ENCODE measurements around the gene PLXNB2.
"Not testable (repeated sequence)": the region's sequence is repeated elsewhere in the genome, so short reads cannot be mapped to it uniquely, and the experiment has no call there.

Gene PLXNB2, protein sequence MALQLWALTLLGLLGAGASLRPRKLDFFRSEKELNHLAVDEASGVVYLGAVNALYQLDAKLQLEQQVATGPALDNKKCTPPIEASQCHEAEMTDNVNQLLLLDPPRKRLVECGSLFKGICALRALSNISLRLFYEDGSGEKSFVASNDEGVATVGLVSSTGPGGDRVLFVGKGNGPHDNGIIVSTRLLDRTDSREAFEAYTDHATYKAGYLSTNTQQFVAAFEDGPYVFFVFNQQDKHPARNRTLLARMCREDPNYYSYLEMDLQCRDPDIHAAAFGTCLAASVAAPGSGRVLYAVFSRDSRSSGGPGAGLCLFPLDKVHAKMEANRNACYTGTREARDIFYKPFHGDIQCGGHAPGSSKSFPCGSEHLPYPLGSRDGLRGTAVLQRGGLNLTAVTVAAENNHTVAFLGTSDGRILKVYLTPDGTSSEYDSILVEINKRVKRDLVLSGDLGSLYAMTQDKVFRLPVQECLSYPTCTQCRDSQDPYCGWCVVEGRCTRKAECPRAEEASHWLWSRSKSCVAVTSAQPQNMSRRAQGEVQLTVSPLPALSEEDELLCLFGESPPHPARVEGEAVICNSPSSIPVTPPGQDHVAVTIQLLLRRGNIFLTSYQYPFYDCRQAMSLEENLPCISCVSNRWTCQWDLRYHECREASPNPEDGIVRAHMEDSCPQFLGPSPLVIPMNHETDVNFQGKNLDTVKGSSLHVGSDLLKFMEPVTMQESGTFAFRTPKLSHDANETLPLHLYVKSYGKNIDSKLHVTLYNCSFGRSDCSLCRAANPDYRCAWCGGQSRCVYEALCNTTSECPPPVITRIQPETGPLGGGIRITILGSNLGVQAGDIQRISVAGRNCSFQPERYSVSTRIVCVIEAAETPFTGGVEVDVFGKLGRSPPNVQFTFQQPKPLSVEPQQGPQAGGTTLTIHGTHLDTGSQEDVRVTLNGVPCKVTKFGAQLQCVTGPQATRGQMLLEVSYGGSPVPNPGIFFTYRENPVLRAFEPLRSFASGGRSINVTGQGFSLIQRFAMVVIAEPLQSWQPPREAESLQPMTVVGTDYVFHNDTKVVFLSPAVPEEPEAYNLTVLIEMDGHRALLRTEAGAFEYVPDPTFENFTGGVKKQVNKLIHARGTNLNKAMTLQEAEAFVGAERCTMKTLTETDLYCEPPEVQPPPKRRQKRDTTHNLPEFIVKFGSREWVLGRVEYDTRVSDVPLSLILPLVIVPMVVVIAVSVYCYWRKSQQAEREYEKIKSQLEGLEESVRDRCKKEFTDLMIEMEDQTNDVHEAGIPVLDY (N-terminal part only)

DNA sequence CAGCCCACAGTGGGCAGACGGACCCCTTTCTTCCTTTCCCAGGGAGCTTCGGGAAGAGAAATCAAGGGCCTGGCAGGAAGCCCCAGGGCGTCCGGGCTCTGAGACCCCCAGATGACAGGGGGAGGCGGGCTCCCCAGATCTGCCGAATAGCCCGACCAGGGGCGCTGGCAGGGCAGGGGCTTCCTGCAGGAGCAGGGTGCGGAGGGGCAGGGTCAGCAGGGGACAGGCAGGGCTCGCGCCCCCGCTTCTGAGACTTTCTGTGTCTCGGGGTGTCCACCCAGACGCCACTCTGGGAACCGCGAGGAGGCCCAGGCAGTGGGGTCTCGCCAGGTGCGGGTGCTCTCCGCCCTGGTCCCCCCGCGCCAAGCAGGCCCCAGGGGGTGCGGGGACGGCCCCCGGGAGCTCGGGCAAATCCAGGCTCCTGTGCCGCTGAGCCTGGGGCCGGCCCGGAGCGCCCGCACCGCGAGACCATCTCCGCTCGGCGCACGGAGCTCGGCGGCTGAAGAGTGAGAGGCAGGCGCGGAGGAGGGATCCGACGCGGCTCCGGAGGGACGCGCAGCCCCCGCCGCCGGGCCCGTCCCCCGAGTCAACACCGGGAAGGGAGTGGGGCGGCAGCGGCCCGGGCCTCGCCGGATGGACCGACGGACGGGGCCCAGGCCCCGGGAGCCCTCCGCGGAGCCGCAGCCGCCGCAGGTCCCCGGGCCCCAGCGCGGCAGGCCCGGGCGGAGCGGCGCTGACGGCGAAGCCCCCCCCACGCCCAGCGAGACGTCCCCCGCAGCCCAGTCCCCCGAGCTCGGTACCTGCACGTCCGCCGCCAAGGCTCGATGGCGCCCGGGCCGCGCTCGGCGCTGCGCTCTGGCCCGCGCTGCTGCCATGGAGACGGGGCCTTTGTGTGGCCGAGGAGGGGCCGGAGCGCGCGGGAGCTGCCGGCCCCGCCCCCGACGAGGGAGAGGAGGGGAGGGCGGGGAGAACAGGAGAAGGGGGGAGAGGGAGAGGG is at the start of gene PLXNB2:
PLXNB2 (minus strand) TSS at position 894 of the 997 bp plus-strand sequence. CDS start 17,062 bp downstream, outside the sequence.
- no peak for FAIRE-seq

DNA sequence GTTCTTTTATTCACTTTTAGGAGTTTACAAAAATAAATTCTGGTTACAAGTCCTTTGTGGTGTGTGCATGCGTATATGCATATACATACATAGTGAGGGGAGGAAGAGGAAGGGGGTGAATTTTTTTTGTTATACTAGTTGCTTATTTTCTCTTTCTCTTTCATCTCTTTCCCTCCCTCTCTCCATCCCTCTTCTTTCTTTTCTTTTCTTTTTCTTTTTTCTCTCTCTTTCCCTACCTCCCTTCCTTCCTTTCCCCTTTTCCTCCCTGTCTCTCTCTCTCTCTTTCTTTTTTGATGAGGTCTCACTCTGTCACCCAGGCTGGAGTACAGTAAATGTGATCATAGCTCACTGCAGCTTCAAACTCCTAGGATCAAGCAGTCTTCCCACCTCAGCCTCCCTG is 49.8 kb upstream of the PLXNB2 start:
- no peak for FAIRE-seq

DNA sequence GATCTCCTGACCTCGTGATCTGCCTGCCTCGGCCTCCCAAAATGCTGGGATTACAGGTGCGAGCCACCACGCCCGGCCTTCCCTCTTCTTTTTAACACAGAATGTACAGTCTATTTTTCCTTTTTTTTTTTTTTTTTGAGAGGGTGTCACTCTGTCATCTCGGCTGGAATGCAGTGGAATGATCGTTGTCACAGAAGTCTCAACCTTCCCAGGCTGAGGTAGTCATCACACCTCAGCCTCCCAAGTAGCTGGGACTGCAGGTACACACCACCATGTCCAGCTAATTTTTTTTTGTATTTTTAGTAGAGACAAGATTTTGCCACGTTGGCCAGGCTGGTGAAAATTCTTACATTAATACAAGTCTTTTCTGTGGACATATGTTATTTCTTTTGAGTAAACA is 48.7 kb upstream of the PLXNB2 start:
- FAIRE-seq: no peak

DNA sequence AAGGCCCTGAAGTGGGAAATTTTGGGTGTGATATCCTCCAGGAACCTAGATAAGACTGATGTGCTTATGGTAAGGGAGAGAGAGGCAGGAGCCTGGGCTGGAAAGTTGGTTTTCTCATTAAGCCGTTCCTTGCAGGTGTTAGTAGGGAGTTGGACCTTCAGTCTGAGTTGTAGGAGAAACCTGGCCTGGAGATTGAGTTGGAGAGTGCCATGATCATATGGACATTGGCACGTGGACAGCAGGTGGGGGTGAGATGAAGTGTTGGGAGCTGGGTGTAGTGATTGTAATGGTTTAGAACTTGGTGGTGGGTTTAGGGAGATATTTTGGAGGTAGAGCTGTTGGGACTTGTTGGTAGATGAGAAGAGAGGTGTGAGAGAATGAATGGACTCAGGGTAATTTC is 40.6 kb upstream of the PLXNB2 start:
- no peak for FAIRE-seq

DNA sequence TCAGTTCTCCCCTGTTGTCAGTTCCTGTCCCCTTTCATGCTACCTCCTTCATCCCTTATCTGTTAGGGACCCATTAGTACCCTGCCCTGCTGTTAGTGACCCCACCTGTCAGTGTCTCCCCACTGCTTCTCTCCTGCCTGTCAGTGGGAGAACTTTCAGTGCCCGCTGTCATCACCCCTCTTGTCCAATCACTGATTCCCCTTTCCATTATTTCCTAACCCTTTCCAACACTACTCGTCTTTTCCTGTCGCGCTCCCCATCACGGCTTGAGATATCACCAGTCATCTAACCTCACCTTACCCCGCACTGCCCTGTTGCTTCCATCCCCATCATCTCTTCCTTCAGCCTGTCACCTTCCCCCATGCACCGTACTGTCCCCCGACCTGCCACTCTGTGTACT is 39.7 kb upstream of the PLXNB2 start:
- no peak for FAIRE-seq

DNA sequence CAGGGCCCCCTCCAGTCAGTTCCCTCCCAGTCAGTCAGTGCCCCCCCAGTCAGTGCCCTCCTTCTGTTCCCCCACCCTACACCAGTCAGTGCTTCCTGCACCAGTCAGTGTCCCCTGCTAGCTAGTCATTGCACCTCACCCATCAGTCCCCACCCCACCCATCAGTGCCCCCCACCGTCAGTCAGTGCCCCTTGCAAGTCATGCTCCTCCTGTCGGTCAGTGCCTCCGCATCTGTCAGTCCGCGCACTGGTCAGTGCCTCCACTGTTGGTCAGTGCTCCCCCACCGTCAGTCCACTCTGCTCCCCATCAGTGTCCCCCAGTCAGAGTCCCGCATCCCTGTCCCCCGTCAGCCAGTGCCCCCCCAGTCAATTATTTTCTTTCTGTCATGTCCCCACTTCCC is 39.0 kb upstream of the PLXNB2 start:
- FAIRE-seq: no peak

DNA sequence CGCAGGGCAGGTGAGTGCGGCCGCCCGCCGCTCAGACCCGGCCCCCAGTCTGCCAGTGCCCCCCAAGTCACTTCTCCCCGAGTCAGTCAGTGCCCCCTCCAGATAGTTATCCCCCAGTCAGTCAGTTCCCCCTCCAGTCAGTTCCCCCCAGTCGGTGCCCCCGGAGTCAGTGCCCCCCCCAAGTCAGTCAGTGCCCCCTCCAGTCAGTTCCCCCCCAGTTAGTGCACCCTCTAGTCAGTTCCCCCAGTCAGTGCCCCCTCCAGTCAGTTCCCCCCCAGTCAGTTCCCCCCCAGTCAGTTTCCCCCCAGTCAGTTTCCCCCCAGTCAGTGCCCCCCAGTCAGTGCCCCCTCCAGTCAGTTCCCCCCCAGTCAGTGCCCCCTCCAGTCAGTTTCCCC is 36.1 kb upstream of the PLXNB2 start:
- no peak for FAIRE-seq

DNA sequence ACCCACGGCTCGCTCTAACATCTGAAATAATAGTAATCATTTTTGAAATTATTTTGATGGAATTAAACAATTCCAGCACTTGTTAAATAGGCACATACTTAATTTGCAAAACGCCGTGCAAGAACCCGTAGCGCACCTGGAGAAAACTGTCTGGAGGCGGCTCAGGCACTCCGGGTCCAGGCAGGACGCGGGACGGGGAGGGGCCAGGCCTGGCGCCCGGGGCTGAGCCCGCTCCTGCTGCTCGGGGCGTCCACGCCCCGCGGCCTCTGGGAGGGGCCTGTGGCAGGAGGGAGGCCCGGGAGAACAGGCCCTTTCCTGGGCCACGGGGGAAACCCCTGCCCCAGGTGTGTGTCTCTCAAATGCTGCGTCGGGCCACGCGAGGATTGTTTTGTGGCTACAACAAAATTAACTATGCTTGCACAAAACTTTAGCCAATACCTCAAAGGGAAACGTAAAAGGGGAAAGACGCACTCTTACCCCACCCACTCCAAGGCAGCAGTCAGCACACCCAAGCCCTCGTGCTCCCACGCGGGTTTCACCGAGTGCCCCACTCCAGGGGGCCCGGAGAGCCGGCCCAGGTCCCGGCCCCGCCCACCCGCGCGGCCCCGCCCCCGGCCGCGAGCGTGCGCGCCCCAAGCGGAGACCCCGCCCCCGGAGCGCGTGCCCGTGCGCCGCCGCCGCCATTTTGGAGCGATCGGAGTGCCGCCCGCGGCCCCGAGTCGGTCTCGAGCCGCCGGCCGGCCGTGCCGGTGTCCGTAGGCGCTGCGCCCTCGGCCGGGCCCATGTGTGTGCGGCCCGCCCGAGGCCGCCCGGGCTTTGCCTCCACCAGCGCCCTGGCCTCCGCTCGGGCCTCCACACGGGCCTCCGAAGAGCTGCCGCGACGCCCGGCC is 35.5 kb upstream of the PLXNB2 start, which contains the start of gene PPP6R2:
PPP6R2 (plus strand) TSS at position 677 of the 890 bp plus-strand sequence. CDS start 50,582 bp downstream, outside the sequence.
- FAIRE-seq: no peak

DNA sequence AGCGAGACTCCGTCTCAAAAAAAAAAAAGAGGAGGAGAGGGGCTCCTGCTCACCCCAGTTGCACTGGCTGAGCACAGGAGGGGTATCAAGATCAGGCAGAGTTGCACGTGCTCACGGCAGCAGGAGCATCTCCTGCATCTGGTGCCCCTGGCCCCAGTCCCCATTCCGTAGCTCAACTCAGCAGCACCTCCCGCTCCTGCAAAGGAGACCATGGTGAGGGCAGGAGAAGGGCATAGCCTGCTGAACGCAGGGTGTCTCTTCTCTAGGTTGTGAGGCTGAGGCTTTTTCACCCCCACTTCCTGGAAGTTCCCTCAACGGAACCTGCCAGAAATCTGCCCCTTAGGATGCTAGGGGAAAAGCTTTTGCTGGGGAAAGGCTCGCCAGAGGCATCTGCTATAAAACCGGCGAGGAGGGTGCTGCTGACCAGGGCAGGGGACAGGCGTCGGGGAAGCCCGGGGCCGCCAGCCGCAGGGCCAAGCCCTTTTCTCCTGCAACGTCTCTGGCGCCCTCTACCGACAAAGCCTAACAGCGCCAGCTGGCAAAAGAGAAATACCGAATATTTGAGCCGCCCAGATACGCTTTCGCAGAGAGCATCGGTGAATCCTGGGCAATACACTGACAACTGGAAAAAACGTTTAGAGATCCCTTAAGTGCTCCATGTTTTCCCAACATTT is 34.7 kb upstream of the PLXNB2 start:
- no peak for FAIRE-seq

DNA sequence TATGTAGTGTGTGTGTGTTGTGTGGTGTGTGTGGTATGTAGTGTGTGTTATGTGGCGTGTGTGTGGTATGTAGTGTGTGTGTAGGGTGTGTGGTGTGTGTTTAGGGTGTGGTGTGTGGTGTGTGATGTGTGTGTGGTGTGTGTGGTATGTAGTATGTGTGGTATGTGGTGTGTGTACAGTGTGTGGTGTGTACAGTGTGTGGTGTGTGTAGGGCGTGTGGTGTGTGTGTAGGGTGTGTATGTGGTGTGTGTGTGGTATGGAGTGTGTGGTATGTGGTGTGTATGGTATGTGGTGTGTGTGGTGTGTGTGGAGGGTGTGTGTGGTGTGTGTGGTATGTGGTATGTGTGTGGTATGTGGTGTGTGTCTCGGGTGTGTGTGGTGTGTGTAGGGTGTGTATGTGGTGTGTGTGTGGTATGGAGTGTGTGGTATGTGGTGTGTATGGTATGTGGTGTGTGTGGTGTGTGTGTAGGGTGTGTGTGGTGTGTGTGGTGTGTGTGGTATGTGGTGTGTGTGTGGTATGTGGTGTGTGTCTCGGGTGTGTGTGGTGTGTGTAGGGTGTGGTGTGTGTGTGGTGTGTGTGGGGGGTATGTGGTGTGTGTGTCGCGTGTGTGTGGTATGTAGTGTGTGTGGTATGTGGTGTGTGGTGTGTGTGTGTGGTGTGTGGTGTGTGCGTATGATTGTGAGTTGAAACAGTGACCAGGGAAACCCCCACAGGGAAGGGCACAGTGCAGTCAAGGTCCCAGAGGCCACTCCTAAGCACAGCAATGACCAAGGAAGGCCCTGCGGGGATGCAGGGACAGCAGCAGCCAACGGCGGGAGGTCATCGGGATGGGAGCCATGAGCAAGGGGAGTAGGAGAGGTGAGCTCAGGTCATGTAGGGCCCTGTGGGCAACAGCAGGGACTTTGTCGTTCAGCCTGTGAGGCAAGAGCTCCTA is 32.8 kb upstream of the PLXNB2 start:
- no peak for FAIRE-seq

DNA sequence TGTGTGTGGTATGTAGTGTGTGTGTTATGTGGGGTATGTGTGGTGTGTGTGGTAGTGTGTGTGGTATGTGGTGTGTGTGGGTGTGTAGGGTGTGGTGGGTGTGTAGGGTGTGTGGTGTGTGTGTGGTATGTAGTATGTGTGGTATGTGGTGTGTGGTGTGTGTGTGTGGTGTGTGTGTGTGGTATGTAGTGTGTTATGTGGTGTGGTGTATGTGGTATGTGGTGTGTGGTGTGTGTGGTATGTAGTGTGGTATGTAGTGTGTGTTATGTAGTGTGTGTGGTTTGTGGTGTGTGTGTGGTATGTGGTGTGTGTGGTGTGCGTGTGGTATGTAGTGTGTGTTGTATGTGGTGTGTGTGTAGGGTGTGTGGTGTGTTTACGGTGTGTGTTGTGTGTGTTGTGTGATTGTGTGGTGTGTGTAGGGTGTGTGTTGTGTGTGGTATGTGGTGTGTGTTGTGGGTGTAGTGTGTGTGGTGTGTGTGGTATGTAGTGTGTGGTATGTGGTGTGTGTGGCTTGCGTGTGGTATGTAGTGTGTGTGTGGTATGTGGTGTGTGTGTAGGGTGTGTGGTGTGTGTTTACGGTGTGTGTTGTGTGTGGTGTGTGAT is 31.5 kb upstream of the PLXNB2 start:
- no peak for FAIRE-seq

DNA sequence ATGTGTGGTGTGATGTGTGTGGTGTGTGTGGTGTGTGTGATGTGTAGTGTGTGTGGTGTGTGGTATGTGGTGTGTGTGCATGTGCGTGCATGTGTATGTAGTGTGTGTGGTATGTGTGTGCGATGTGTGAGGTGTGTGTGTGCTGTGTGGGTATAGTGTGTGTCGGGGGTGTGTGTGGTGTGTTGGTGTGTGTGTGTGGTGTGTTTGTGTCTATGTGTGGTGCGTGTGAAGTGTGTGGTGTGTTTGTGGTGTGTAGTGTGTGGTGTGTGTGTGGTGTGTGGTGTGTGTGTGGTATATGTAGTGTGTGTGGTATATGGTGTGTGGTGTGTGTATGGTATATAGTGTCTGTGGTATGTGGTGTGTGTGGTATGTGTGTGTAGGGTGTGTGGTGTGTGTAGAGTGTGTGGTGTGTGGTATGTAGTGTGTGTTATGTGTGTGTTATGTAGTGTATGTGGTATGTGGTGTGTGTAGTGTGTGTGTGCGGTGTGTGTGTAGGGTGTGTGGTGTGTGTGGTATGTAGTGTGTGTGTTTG is 30.7 kb upstream of the PLXNB2 start:
- no peak for FAIRE-seq

DNA sequence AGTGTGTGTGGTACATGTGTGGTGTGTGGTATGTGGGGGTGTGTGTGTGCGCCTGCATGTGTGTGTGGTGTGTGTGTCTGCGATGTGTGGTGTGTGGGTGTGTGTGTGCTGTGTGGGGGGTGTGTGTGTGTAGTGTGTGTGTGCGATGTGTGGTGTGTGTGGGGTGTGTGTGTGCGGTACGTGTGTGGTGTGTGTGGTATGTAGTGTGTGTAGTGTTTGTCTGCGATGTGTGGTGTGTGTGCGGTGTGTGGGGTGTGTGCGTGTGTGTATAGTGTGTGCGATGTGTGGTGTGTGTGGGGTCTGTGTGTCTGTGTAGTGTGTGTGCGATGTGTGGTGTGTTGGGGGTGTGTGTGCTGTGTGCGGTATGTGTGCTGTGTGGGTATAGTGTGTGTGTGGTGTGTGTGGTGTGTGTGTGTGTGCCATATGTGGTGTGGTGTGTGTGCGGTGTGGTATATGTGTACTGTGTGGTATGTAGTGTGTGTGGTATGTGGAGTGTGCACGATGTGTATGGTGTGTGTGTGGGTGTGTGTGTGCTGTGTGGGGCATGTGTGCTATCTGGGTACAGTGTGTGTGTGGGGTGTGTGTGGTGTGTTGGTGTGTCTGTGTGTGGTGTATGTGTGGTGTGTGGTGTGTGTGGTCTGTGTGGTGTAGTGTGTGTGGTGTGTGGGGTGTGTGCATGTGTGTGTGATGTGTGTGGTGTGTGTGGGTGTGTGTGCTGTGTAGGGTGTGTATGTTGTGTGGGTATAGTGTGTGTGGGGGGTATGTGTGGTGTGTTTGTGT is 30.0 kb upstream of the PLXNB2 start:
- no peak for FAIRE-seq

DNA sequence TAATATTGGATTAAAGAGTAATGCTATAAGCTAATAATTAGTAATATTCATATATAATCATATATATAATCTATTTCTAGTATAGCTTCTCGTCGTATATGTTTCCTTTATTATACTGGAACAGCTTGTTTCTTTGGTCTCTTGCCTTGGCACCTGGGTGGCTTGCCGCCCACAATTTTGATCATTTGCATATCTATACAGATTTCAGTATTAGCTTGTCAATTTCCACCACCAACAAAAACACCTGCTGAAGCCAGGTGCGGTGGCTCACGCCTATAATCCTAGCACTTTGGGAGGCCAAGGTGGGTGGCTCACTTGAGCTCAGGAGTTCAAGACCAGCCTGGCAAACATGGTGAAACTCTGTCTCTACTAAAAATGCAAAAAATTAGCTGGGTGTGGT is 27.0 kb upstream of the PLXNB2 start:
- FAIRE-seq: not testable (repeated sequence)

DNA sequence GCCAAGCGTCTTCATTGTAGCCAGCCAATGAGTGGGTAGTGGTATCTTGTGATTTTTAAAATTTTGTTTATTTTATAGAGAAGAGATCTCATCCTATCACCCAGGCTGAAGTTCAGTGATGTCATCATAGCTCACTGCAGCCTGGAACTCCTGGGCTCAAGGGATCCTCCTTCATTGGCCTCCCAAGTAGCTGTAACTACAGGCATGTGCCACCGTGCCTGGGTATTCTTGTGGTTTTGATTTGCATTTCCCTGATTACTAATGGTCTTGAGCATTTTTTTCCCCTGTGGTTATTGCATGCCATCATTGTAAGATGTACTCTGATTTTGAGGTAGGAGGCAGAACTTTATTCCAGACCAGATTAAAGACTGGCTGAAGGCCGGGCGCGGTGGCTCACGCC is 21.8 kb upstream of the PLXNB2 start:
- no peak for FAIRE-seq

DNA sequence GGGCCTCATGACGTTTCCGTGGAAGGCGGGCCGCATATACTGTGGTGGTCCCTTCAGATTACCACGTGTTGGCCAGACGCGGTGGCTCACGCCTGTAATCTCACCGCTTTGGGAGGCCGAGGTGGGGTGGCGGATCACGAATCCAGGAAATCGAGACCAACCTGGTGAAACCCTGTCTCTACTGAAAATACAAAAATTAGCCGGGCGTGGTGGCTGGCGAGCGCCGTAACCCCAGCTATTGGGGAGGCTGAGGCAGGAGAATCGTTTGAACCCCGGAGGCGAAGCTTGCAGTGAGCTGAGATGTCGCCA is 20.2 kb upstream of the PLXNB2 start:
- FAIRE-seq: no peak

DNA sequence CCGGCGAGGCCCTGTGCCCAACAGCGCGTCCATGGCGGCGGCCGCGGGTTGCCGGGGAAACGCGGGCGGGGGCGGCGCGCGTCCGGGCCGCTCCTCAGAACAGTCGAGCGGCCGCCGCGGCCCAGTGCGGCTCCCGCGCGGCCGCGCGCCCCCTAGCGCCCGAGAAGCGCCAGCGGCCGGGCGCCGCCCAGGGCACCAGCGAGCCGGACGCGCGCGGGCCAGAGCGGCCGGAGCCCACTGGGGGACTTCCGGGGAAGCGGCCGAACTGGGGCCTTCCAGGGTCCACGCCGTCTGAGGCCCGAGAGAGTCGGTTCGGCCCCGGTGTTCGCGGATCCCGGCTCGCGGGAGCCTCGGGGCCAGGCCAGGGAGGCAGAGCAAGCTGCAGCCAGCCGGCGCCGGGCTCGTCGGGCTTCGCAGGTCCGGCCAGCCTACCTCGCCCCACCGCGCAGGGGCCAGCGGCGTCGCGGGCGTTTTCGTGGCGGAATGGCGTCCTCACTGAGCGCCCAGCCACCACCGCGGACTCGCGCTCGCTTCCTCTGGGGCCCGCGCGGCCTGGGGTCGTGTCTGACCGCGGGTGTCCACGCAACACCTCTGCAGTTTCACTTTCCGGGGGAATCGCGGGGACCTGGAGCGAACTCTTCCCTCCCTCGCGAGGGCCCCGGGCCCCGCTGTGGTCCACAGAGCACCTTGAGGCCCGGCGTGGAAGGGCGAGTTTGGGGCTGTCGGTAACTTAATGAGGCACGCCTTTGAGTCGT is 19.7 kb upstream of the PLXNB2 start, which contains the start of gene DENND6B:
DENND6B (minus strand) TSS at position 57 of the 755 bp plus-strand sequence; CDS start at position 33, 24 bp downstream.
- FAIRE-seq: no peak

Measured in endometrium (tissue), 2 donors.